Colonic mucosa (tissue), 4 donors: Measurements from ENCODE around the gene IKZF3. TPM values are rescaled to one million over a fixed set of nuclear protein-coding genes. Genes with fewer than 3 reads are reported as not detected.

Source experiments
- DNase-seq: peaks from one replicate; pipeline ENCODE4 v3.0.0-alpha.2; 2020
- H3K27ac ChIP-seq: fragments of 200-600 bp; one replicate; pipeline ENCODE4 v1.8.0; 2021
- H3K27me3 ChIP-seq: fragments of 200-600 bp; one replicate; pipeline ENCODE4 v1.8.0; 2021
- H3K36me3 ChIP-seq: fragments of 200-600 bp; one replicate; pipeline ENCODE4 v1.8.0; 2021
- H3K4me1 ChIP-seq: fragments of 200-600 bp; one replicate; pipeline ENCODE4 v1.8.0; 2021; ENCODE audit warnings: mild to moderate bottlenecking
- H3K4me3 ChIP-seq: fragments of 200-600 bp; one replicate; pipeline ENCODE4 v1.8.0; 2021
- H3K9ac ChIP-seq, 2 donors: one replicate each; pipeline ENCODE4 v1.7.0; 2013; ENCODE audit warnings: control low read depth in 2 of 2, low read depth in 2 of 2, low read length in 2 of 2
- H3K9me3 ChIP-seq: fragments of 200-600 bp; one replicate; pipeline ENCODE4 v1.8.0; 2021
- CTCF ChIP-seq: fragments of 200-600 bp; IDR thresholded peaks from one replicate; pipeline ENCODE4 v1.8.0; 2022; ENCODE audit warnings: antibody characterized with exemption, mild to moderate bottlenecking
- intact Hi-C: fragments of 100-400 bp; cut with DNase I; formaldehyde crosslinking; loops from one replicate; pipeline ENCODE4 v1.14.1; 2022
- total RNA-seq, 2 donors: library from RNA; stranded (reverse); fragmentation: NEBNext Ultra II Directional in 1 of 2; extraction: Animal tissue kit (Norgen Biotek cat#: 25700) in 1 of 2; gene quantifications; one replicate each; pipeline ENCODE4 v1.2.1, GENCODE V29; 2021
- donor health status: healthy.
- donor health status: DM: no; HTN: no; CAD: no.
- donor health status: DM: no; HTN: no; CAD: no.

The IKZF3 gene
- total RNA-seq, 2 donors from 2014 or later: 1.8 to 2.0 TPM

- no peak overlapping the region for H3K9ac ChIP-seq
- no peak for DNase-seq
- H3K4me1 ChIP-seq: no peaks in the 10 kb centered on the region
- H3K36me3 ChIP-seq: peaks cover 4% of the 10 kb centered on the region
- intact Hi-C loops: no loop called here
- H3K27me3 ChIP-seq: no peaks in the 10 kb centered on the region
- no peaks in the 10 kb centered on the region for H3K9me3 ChIP-seq
- no peak for TF ChIP-seq CTCF
- no peak overlapping the region for H3K27ac ChIP-seq
- no peak overlapping the region for H3K4me3 ChIP-seq
These were observed 121.2 kb downstream of the IKZF3 start for GRCh38 chr17:39742856-39743436.

- H3K4me1 ChIP-seq: no peaks in the 10 kb centered on the region
- H3K36me3 ChIP-seq: peaks cover 4% of the 10 kb centered on the region
- H3K9me3 ChIP-seq: no peaks in the 10 kb centered on the region
- intact Hi-C loops: no loop called here
- H3K27me3 ChIP-seq: no peaks in the 10 kb centered on the region
- no peak for DNase-seq
- no peak overlapping the region for H3K4me3 ChIP-seq
- no peak for TF ChIP-seq CTCF
- H3K27ac ChIP-seq: no peak overlapping the region
- no peak overlapping the region for H3K9ac ChIP-seq
These were observed 121.8 kb downstream of the IKZF3 start for GRCh38 chr17:39742126-39742855.

- H3K4me1 ChIP-seq: no peaks in the 10 kb centered on the region
- H3K27me3 ChIP-seq: no peaks in the 10 kb centered on the region
These were observed 123.6 kb downstream of the IKZF3 start for GRCh38 chr17:39740357-39741111.

GRCh38 chr17:39739885-39740356, 124.2 kb downstream of the IKZF3 start:
- H3K9ac ChIP-seq: peak overlapping the region; percentile 38 to 98
- no peak for DNase-seq
- H3K36me3 ChIP-seq: no peaks in the 10 kb centered on the region
- H3K4me1 ChIP-seq: no peaks in the 10 kb centered on the region
- H3K9me3 ChIP-seq: no peaks in the 10 kb centered on the region
- peak overlapping the region; percentile 40 for H3K4me3 ChIP-seq
- H3K27me3 ChIP-seq: no peaks in the 10 kb centered on the region
- H3K27ac ChIP-seq: peak overlapping the region; percentile 87
- no peak for TF ChIP-seq CTCF
- intact Hi-C loops: loop anchor here (5.0 kb wide), 1 partner anchor 113 kb away; the partner anchor contains the start of gene PPP1R1B

More at GRCh38 chr17:39740357-39741111, 123.6 kb downstream of the IKZF3 start:
- Histone ChIP-seq H3K4me3 (peak overlapping the region; percentile 40), H3K9me3 (no peaks in the 10 kb centered on the region), H3K9ac (peak overlapping the region; percentile 38 to 98), H3K36me3 (no peaks in the 10 kb centered on the region), H3K27ac (peak overlapping the region; percentile 87)
- no peak for TF ChIP-seq CTCF
- intact Hi-C loops: no loop called here
- DNase-seq: peak; percentile 57
